ENCODE data around the gene PDZK1IP1. TPM values are rescaled to one million over a fixed set of nuclear protein-coding genes. Genes with fewer than 3 reads are reported as not detected.

PDZK1IP1 gene
- total and polyA plus RNA-seq, 2 of the 4 experiments (the other 2 are of a cell fraction) = not detected

DNA sequence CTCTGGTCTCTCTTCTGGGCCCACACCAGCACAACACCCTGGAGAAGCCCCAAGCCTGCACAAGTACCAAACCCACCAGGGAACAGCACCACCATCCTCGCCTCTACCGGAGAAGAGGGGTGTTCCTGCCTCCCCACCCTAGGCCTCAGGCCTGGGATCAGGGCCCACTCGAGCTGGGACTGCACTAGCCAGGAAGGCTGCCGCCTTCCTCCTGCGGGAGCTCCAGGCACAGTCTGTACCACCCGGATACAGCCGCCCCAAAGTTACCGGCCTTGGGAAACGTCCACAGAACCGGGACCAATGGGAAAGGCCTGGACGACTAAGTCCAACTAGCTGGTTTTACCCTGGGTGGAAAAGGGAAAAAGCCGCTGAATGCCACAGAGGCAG lies 38.8 kb upstream of the PDZK1IP1 start:
- intact Hi-C loops (cut with micrococcal nuclease) = no loop called here
- no peak overlapping the region for H2BK15ac ChIP-seq (ENCODE audit: low read depth, low read length)
- no peak overlapping the region for H3K18ac ChIP-seq (ENCODE audit: low read depth, low read length)
- no peak for DNase-seq
- 36% methylated on average over 8 of the region's 12 CpGs; no CpG with 5 or more reads in 1 of the 2 experiments for WGBS, 2 experiments (ENCODE audit: extremely low coverage in 2 of 2, insufficient read length in 1 of 2)
- no peaks in the 10 kb centered on the region for H3K36me3 ChIP-seq (ENCODE audit: control insufficient read depth, insufficient read depth, low read length)
- no peak overlapping the region for H3K9ac ChIP-seq (ENCODE audit: low read depth, low read length)
- CTCF ChIA-PET = interaction anchor here (0.9 kb wide), 1 partner anchor 35 kb away, joined by 4 read pairs; no protein-coding TSS in a partner anchor
- H2AFZ ChIP-seq (replicated peaks; ENCODE audit: low read length, poor library complexity) = no peak overlapping the region
- H4K8ac ChIP-seq (ENCODE audit: low read depth in 2 of 2, low read length in 2 of 2) = no peak overlapping the region
- in situ Hi-C loops (cut with MboI; ENCODE audit: low sequenced_read_pairs) = no loop called here
- H3K4me1 ChIP-seq (ENCODE audit: control insufficient read depth, insufficient read depth, low read length) = peaks cover 6% of the 10 kb centered on the region
- ATAC-seq (ENCODE audit: low read depth) = no peak
- no TSS peak for BruUV-seq (replicated peaks)
- H3K79me1 ChIP-seq (ENCODE audit: low read depth in 1 of 2, low read length in 2 of 2) = no peaks in the 10 kb centered on the region
- H4K5ac ChIP-seq (ENCODE audit: low read depth, low read length) = no peak overlapping the region
- H2BK20ac ChIP-seq (ENCODE audit: low read depth, low read length) = no peak overlapping the region
- peaks cover 11% of the 10 kb centered on the region; the same call in 1 of the 2 replicates for H4K20me1 ChIP-seq (ENCODE audit: insufficient read depth, low read length)
- peaks cover 21% of the 10 kb centered on the region for H3K9me3 ChIP-seq (ENCODE audit: control insufficient read depth, insufficient read depth, low read length)
- no peak for TF ChIP-seq RCOR1 (IDR thresholded peaks at IDR 0.05; ENCODE audit: insufficient replicate concordance, low read length)
- TF ChIP-seq CHD1 (IDR thresholded peaks at IDR 0.05; ENCODE audit: low read depth, low read length) = no peak
- TF ChIP-seq, protein P1, sequence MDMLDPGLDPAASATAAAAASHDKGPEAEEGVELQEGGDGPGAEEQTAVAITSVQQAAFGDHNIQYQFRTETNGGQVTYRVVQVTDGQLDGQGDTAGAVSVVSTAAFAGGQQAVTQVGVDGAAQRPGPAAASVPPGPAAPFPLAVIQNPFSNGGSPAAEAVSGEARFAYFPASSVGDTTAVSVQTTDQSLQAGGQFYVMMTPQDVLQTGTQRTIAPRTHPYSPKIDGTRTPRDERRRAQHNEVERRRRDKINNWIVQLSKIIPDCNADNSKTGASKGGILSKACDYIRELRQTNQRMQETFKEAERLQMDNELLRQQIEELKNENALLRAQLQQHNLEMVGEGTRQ (IDR thresholded peaks at IDR 0.05; ENCODE audit: low read depth, low read length) = no peak
- TF ChIP-seq, protein P2, sequence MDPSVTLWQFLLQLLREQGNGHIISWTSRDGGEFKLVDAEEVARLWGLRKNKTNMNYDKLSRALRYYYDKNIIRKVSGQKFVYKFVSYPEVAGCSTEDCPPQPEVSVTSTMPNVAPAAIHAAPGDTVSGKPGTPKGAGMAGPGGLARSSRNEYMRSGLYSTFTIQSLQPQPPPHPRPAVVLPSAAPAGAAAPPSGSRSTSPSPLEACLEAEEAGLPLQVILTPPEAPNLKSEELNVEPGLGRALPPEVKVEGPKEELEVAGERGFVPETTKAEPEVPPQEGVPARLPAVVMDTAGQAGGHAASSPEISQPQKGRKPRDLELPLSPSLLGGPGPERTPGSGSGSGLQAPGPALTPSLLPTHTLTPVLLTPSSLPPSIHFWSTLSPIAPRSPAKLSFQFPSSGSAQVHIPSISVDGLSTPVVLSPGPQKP (IDR thresholded peaks at IDR 0.05; ENCODE audit: borderline replicate concordance, low read depth, low read length) = no peak
- no peak for TF ChIP-seq BHLHE40 (IDR thresholded peaks at IDR 0.05; ENCODE audit: low read depth, low read length)
- TF ChIP-seq FOS (IDR thresholded peaks at IDR 0.05; ENCODE audit: low read depth, low read length) = no peak
- no peak for TF ChIP-seq MXI1 (IDR thresholded peaks at IDR 0.05; ENCODE audit: borderline replicate concordance, low read depth, low read length)
- H2AK9ac ChIP-seq (replicated peaks; ENCODE audit: low read depth, low read length, poor library complexity) = no peak overlapping the region
- no peak overlapping the region for H3K27ac ChIP-seq (ENCODE audit: insufficient read depth, low read length)
- no peak overlapping the region for H3K4me3 ChIP-seq (ENCODE audit: insufficient read depth, low read depth, low read length)
- peaks cover 99% of the 10 kb centered on the region for H3K27me3 ChIP-seq (ENCODE audit: control insufficient read depth, insufficient read depth, low read length)
- H3K9me1 ChIP-seq (ENCODE audit: insufficient read depth, low read length) = no peaks in the 10 kb centered on the region; the same call in 1 of the 2 replicates
- H3K23ac ChIP-seq (ENCODE audit: low read depth, low read length) = no peak overlapping the region
- no peak overlapping the region for H2BK120ac ChIP-seq (ENCODE audit: low read depth, low read length)
- dilution Hi-C loops (cut with HindIII; ENCODE audit: low sequenced_read_pairs, unreplicated experiment) = no loop called here
- H3K4me2 ChIP-seq (ENCODE audit: low read depth, low read length) = no peak overlapping the region
- no peak overlapping the region for H3K56ac ChIP-seq (ENCODE audit: extremely low read depth, insufficient read depth, low read length)
- no peak overlapping the region for H3K14ac ChIP-seq (replicated peaks; ENCODE audit: low read depth, low read length)
- no peak overlapping the region for H4K91ac ChIP-seq (ENCODE audit: insufficient read depth, low read depth, low read length)
- H3K4ac ChIP-seq (ENCODE audit: low read depth, low read length) = no peak overlapping the region
- no peak overlapping the region for H2AK5ac ChIP-seq (ENCODE audit: low read depth, low read length)
- no peak overlapping the region for H2BK5ac ChIP-seq (ENCODE audit: low read depth, low read length, poor library complexity, severe bottlenecking)
- POLR2A ChIA-PET (ENCODE audit: unreplicated experiment) = no interaction called here
